DMS53 (cell line): Measurements from ENCODE around the gene LRRC2.
A peak's percentile ranks its signal among the peaks of the same experiment; 100 is the strongest.
"Not testable (repeated sequence)": the region's sequence is repeated elsewhere in the genome, so short reads cannot be mapped to it uniquely, and the experiment has no call there.

Experiments
- DNase-seq: peaks from one replicate; lab custom pipeline; 2025; lab: John Stamatoyannopoulos, UW

Gene LRRC2

DNA sequence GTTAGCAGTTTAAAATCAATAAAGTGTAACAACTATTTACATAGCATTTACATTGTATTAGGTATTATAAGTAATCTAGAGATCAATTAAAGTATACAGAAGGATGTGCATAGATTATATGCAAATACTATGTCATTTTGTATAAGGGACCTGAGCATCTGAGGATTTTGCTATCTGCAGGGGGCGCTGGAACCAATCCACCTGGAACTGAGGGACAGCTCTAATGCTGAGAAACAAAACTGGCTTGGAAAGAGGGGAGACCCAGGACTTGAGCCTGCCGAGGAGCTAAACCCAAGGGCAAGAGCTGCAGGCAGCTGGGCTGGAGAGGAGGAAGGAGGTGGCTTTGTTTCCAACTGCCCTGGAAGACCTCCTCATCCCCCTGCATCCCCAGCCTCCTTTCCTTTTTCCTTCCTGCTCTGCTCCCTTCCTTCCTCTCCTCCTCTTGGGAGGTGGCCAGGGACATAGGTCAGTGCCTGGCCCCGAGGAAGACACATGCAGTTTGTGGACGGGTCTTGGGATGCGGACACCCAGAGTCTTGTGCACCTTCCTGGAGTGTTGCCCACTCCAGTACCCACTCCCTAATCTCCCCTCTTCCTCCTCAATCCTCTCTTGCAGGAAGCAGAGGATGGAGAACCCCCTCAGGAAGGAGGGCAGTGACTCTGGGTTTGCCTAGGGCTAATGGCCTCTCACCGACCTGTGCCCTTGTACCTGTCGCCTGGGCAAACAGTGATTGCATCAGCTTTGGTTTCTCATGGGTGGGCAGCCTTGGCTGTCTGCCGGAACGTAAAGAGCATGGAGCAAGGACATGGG lies 69.2 kb downstream of the LRRC2 start:
- DNase-seq, result peak; percentile 2

DNA sequence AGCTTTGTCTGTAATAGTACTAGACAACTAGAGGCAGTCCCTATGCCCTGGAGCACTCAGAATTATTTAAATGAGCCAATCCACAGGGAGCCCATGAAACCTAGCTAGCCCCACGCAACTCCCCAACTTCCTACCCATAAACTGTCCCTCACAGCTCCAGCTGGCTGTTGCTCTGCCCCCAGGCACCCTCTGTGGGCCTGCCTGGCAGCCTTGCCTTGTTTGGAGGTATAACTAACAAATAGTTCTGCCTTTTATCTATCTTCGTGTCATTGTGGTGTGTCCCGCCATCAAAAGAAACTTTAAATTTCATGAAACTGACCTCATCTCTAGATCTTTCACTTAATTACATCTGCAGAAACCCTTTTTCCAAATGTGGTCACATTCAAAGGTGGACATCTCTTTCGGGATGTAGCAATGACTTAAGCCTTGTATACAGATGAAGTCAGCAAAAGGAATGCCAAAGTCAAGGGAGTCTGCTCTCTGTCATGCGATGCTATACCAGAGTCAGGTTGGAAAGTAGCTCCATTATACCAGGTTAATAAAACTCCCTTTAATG lies 70.1 kb downstream of the LRRC2 start:
- no peak for DNase-seq

DNA sequence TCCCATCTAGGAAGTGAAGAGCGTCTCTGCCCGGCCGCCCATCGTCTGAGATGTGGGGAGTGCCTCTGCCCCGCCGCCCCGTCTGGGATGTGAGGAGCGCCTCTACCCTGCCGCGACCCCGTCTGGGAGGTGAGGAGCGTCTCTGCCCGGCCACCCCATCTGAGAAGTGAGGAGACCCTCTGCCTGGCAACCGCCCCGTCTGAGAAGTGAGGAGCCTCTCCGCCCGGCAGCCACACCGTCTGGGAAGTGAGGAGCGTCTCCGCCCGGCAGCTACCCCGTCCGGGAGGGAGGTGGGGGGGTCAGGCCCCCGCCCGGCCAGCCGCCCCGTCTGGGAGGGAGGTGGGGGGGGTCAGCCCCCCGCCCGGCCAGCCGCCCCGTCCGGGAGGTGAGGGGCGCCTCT lies 71.6 kb downstream of the LRRC2 start:
- not testable (repeated sequence) for DNase-seq

DNA sequence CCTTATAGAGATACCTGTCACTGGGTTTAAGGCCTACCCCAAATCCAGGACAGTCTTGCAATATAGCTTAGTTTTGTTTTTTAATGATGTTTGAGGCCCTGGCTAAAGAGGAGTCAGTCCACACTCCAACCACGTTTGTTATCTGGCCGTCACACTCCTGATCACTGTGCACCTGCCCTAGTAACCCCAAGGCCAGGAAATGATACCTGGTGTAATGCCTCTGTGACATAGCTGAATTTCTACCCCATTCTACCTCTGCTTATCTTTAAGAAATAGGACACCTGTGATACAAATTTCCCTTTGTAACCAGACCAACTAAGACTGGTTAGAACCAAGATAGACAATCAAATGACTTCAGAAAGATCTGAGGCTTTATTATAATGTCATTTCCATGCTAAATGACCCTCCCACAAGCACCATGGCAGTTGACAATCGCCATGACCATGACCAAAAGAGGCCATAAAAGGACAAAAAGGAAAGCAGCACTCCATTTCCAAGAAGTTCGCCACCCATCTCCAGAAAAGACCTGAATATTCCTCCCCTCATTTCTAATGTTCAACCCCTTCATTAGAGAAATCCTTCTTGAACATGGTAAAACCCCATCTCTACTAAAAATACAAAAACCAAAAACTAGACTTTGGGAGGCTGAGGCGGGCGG lies 73.1 kb downstream of the LRRC2 start:
- no peak for DNase-seq

DNA sequence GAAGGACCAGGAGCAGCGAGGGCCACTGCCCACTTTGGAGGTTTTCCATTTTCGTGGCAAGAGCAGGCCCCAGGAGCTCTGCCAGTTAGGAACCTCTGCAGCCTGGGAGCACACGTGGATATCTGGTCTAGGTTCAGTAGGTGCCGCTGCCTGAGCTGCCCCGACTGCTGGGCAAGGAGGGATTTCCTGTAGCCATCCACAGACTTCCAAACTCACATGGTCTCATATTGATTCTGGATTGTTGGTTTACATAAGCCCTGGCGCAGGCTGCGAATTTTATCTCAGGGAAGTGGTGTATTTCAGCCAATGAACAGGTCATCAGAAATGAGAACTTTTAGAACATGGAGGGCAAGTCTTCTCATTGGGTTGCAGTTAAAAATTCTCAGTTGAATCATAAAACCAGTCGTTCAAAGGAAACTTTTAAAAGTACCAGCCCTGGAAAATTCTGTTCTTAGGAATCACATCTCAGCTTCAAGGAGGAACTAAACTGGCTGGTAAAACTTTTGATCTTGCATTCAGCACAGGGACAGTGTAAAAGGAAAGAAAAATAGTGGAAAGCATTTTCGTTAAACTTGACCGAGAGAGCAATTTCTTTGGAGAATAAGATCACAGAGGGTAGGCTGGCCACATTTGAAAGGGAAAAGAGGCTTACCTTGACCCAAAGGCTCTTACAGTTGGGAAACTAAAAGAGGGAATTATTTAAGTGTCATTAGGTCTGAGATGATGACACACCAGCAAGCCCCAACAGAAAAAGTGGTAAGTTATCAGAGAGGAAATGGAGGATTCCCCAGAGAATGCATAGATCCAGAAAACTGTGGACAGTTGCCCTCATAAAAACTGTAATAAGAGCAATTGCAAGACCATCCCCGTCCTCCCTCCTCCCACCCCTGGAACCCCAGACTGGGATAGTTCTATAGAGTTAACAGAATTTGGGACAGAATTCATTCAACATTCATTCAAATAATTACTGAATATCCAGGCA lies 74.7 kb downstream of the LRRC2 start:
- no peak for DNase-seq

DNA sequence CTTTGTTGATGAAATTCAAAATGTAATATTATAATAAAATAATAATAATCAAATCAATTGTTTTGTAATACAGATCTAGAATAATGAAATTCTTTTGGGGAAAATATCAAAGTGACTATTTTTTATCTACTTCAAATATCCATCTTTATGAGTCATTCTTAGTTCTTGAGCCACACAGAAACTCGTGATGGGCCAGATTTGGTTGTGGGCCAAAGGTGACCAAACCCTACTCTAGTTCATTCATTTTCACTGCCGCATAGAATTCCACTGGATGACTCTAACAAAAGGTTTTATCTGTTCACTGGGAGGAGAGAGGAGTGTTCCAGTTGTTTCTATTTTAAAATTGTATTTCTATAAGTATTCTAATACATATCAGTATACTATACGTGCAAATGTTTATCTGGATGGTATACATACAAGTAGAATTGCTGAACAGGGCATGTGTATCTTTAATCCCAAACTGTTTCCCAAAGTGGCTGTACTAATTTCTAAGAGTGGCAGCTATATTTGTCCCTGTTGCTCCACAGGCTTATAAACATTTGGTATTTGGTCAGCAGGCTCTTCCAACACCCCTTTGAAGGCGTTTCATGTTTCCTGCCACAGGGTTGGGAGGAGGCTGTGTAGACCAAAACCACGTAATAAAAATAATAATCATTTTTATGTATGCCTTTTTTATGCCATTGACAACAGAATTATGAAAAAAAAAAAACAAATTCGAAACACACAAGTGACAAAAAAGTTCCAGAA lies 75.6 kb downstream of the LRRC2 start:
- no peak for DNase-seq

DNA sequence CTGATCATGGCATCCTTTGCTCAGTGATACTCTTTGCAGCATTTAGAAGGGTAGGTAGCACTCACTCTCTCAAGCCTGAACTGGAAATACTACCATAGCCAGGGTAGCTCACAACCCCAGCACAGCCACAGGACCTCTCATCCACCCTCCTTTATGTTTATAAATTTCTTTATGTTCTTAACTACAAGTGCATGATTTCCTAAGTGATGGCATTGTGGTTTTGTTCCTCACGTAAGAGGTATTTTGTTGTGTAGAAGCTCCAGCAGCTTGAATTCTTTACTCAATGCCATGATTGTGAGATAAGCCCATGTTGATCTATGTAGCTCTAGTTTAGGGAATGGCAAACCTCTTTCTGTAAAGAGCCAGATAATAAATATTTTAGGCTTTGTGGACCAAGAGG lies 76.2 kb downstream of the LRRC2 start:
- no peak for DNase-seq

DNA sequence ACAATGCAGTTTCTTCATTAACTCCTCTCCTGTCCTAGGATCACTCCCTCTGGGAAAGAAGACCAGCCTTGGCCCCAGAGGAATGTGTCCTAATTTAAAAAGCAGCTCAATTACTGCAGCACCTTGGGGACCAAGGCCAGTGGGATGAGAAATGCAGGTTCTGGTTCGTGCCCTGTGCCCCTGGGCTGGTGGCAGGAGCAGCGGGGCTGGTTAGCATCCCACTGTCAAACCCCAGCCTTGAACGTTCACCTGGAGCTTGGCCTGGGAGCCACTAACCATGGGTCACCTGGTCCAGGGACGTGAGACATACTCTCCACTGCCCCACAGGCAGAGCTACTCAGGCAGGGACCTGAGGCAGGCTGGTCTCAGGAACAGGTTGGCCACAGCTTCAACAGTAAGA lies 76.7 kb downstream of the LRRC2 start:
- no peak for DNase-seq

DNA sequence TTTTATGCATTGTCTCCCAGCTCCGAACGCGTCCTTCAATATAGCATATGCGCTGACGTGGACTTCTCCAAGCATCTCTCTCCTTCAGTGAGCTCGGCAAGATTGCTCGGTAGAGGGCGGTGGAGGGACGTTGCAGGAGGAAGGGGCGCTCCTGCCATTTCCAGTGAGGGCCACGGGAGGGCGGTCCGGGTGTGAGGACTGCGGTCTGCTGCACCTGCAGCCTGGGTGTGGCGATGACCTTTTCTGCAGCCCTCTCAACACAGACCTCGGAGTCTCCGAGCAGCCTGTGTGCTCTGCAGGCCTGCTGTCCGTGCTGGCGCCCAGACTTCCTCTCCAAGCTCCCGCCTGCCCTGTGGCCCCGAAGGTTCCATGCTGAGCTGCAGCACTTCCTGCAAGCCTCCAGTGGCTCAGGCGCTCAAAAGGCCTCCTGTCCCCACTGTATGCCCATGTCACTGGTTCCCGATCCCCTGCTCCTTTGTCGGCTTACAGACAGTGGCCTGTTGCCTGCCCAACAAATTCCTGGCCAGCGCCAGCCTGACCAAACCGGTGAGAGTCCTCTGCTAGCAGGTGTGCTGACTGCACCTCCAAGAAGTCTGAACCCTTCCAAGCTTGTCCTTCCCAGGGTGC lies 77.3 kb downstream of the LRRC2 start:
- DNase-seq, result peak; percentile 91

DNA sequence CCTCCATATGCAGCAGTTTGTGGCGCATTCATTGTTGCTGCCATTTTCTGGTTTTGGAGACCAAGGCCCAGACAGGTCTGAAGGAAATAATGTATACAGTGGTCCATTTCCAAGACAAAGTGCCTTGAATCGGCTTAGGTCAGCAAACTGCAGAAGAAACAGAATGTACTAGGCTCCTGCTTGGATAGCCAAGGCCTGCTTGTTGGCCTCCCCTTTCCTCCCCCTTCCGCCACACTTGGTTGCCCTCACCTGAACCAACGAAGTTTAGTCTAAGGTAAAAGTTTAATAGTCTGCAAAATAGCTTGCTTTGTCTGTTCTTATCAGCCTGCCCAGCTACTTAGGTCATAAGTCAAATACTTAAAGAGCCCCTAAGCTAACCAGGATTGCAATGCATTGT lies 80.3 kb downstream of the LRRC2 start:
- DNase-seq, result no peak

DNA sequence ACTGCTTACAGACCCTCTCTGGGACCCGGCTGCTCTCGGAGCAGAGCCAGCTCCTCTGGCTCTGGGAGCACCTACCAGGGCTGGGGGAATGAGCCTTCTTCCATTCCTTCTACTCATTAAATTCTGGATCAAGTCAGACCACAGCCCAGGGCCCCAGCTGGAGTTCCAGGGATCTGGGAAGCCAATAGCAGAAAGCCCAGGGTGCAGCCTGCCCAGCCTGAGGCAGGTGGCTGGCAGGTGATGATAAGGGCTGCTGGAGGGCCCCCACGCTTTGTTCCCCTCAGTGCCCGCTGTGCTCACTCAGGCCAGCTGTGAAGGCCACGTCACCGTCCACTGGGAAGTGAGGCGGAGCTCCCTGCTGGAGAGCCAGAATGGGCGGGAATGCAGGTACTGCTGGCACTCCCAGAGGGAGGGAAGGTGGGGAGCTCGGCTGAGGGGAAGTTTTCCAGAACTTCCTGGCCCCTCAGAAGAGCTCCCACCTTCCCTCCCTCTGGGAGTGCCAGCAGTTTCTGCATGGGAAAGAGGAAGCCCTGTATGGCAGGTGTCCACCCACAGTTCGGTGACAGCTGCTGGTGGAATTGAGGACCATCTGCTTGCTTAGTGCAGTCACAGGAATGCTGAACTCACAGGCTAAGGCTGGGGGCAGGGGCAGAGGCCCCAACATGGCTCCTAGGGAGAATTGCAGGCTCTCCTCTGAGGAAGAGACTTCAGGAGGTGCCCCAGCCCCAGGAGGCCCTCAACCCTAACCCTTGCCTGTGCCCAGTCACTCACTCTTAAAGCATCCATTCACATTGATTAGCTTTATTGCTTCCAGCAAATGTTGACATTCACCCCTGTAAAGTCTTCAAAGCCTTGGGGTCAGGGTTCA lies 81.0 kb downstream of the LRRC2 start:
- peak; percentile 92 for DNase-seq

DNA sequence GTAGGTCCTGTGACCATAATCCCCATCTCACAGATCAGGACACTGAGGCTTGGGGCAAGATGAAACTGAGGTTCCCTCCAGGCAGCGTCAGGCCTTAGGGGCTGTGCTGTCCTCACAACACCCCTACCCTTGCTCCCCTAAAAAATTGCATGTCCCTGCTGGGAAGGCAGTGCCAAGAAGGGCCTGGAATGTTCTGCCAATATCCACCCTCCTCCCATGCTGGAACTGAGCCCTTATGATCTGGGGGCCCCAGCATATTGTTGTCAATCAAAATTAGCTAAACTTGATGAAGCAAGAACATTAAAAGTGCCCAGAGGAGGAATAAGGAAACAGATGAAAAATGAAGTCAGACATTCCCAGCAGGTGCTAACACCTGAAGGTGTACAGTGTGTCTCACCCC lies 81.7 kb downstream of the LRRC2 start:
- no peak for DNase-seq

DNA sequence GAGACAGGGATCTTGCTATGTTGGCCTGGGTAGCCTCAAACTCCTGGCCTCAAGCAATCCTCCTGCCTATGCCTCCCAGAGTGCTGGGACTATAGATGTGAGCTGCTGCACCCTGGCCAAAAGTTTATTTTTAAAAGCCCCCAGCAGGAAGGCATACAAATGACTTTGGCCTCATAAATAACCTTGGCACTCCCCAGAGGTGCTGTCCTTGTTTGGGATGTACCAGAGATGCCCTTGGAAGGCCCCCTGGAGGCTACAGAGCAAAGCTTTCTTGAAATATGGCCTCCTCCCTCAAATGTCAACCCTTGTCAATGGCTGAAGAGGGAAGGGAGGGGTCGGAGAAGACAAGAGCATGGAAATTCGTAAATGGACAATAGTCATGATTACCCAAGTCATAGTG lies 82.3 kb downstream of the LRRC2 start:
- DNase-seq, result no peak

DNA sequence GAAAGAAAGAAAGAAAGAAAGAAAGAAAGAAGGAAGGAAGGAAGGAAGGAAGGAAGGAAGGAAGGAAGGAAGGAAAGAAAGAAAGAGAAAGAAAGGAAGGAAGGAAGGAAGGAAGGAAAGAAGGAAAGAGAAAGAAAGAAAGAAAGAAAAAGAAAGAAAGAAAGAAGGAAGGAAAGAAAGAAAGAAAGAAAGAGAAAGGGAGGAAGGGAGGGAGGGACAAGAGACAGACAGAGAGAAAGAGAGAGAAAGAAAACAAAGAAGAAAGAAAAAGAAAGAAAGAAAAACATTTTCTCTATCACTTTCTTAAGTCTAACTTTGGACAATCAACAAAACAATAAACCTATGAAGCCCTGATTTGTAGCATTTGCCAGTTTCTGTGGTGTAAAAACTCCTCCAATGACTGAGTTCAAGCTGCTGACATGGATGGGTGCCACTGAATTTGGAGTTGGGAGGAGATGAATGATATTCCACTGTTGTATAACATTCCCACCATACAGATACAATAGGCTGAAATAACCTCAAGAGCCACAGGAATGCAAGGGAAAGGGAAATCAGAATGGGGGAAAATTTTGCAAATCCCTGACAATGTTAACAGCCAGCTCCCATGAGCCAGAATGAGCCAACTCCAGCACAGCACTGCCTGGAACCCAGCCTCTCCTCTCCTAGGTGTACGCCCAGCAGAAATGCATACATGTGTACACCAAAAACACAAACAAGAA lies 83.3 kb downstream of the LRRC2 start:
- DNase-seq, result no peak

DNA sequence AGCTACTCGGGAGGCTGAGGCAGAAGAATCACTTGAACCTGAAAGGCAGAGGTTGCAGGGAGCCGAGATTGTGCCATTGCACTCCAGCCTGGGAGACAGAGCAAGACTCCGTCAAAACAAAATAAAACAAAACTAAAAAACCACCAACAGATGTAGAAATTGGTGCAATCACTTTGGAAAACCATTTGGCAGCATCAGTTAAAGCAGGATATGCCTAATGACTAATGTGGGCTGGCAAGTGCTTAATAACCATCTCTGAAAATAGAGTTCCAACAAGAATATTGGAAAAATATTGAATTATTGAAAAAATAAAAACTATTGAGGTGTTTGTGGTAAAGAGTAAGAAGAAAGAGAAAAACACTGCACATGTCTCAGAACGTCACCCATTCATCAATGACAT lies 84.5 kb downstream of the LRRC2 start:
- DNase-seq, result no peak

DNA sequence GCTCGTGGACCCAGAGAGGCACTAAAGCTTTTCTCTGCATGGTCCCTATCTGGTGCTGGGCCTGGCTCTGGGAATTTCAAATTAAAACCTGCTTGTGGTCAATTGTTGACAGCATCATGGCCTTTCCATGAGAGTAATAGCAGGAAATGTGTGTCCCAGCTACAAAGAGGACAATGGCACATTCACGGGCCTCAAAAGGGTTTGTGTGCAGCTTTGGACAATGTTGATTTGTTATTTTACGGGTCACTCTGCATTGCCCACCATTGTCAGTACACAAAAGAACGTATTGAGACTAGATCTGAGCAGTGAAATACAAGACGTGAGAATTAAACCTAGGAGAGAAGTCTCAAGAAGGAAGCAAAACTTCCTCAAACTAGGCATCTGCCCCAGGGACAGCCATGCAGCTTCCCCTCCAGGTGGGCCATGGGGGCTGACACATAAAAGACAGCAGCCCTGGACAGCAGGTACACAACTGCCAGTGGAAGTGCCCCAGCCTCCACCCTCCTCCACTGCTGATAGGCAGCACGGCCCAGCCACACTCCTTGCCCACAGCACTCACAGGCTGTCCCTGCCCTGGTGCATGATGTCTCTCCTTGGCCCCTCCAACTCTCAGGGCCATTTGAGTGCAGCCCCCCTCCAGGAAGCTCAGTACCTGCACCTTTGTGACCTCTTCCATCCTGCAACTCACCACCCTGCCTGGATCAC lies 85.5 kb downstream of the LRRC2 start:
- no peak for DNase-seq

DNA sequence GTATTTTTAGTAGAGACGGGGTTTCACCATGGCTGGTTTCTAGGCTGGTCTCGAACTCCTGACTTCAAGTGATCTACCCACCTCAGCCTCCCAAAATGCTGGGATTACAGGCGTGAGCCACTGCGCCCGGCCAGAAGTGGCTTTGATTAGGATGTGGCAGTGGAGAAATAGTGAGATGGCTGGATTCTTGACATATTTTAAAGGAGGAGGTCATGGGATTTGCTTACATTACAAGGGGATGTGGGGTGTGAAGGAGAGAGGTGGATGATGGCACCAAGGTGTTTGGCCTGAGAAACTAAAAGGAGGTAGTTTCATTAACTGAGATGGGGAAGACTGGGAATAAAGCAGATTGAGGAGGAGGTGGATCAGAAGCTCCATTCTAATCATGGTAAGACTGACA lies 86.4 kb downstream of the LRRC2 start:
- no peak for DNase-seq

DNA sequence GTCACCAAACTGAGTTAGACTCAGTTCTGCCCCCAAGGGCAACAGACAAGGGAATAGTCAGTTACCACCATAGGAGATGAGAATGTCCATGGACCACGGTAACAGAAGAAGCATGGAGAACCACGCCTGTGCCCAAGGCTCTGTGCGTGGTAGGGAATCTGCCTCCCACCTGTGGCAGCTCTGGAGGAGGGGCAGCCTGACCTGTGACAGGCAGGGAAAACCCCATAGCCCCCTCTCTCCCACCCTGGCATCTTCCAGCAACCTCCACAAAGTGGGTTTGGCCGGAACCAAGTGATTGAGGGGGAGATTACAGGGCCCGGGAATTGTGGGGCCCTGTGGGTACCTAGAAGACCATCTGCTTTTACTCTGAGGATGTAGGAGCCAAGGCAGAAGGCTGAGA lies 87.1 kb downstream of the LRRC2 start:
- no peak for DNase-seq

DNA sequence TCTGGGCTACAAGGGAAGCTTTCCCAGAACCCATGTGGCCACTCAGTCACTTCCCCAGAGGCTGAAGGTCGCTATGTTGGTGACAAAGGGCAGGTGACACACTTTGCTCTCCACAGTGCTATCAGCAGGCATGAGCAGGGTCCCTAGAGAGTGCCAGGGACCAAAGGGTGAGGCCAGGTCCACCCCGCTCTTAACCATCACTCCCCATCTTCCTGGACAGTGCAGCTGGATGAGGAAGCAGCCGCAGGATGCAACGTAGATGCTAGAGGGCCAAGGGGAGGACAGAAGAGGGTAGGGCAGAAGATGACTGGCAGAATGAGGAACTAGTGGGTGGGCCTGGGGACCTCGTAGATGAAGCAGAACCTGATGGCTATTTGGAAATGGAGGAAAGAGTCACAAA lies 87.8 kb downstream of the LRRC2 start:
- DNase-seq, result no peak
